HPDE6-E6E7 (cell line): Measurements from ENCODE around the gene ERC1.

ENCODE experiments used
- DNase-seq: peaks from one replicate; pipeline ENCODE4 v3.0.0; 2011; ENCODE audit warnings: missing footprints; ENCODE audit errors: extremely low spot score

The ERC1 gene

DNA sequence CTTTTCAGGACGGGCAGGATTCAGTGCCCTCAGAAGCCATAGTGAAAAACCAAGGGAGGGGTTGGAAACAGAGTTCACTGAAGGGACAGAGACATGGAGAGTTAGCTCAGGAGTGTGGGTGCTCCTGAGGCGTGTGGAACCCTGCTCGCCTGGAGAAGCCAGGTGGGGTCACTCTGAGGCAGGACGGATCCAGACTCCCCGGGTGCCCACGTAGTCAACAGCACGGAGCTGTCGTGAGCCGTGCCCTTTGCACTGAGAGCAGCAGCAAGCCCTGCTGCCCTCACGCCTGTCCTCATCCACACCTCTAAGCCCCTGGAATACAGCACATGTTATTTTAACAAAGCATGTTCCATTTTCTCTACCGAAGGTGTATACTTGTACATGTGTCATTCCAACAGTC is 488.6 kb downstream of the ERC1 start:
- no peak for DNase-seq

DNA sequence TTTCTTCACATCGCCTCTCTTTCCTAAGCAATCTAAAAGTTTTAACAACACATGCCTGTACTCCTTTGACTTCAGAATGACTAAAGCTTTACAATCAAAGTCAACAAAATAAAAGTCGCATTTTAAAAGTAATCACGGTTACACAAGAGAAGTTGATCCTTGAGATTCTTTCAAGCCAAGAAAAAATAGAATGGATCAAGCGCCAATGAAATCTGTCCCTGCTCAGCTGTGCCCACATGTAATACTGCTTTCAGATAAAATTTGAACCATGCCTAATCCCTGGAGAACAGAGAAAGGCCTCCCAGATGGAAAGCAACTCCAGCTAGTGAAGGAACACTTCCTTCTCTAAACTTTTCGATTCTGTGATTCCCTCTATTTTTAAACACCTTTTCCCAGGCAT is 490.3 kb downstream of the ERC1 start:
- DNase-seq: no peak

GRCh38 chr12:1481906-1482305 is 490.9 kb downstream of the ERC1 start:
- DNase-seq: no peak

DNA sequence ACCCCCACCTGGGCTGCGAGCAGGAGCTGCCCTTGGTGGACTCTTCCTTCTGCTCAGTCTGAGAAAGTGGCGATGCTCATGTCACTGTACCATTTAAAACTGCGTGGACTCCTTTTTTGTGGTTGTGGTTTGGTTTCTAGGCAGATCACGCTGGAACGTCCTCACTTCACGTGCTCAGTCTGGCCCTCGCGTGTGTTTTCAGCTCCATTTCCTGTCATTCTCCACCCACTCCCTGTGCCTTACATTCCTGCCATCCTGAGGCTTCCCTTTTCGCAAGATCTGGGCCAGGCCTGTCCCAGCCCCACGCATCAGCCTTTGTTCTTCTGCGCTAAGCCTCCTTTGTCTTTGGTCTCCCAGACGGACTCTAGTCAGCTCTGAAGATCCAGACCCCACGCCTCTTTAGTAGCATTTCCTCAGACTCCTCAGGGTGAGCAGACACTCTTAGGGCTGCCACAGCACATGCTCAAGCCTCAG is 497.9 kb downstream of the ERC1 start:
- no peak for DNase-seq

DNA sequence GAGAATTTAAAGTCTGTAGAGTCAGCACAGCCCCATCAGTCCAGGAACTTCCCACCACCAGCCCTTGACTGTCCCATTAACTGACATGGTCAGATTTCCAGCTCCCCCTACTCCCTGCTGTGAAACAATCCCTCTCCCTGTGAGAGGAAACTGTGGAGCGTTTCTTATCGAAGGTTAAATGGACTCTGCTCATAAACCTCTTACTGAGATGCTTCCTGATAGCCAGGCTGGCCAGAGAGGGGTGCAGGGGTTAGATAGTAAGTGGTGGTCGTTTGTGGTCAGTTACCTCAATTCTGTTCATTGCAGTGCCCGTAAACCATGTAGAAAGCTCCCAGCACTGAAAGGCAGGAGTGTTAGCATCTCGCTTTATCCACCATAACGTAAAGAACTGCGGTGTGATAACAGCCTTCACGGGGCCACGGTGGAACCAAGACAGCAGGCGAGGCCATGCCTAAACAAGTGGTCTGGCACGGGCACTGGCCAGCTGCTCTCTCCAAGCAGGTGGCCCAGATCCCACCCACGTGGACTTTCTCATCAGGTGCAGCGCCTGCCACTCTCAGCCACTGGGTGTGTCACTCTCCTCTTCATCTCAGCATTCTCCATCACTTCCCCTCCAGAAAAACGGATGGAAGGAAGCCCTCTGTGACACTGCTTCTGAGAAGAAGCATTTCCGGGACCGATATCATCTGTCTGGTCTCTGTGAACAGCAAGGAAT is 501.1 kb downstream of the ERC1 start:
- DNase-seq: no peak

- DNase-seq: no peak
Observed at GRCh38 chr12:1493781-1494565, 502.9 kb downstream of the ERC1 start.

DNA sequence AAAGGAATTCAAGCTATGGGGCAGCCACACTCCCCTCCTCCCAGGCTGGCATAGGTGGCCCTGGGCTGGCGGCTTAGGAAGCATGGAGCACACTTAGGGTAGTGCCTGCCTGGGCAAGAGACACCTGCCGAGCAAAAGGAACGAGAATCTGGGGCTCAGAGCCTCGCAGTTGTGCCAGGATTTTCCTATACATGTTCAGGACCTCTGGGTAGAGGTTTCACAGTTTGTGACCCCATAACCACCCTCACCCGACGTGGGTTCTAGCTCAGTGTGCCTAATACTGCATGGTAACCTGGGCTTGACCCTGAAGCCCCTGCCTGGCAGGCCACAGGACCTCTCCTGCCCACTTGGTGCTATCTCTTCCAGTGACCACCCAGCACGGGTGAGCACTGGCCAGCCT is 503.8 kb downstream of the ERC1 start:
- DNase-seq: no peak

DNA sequence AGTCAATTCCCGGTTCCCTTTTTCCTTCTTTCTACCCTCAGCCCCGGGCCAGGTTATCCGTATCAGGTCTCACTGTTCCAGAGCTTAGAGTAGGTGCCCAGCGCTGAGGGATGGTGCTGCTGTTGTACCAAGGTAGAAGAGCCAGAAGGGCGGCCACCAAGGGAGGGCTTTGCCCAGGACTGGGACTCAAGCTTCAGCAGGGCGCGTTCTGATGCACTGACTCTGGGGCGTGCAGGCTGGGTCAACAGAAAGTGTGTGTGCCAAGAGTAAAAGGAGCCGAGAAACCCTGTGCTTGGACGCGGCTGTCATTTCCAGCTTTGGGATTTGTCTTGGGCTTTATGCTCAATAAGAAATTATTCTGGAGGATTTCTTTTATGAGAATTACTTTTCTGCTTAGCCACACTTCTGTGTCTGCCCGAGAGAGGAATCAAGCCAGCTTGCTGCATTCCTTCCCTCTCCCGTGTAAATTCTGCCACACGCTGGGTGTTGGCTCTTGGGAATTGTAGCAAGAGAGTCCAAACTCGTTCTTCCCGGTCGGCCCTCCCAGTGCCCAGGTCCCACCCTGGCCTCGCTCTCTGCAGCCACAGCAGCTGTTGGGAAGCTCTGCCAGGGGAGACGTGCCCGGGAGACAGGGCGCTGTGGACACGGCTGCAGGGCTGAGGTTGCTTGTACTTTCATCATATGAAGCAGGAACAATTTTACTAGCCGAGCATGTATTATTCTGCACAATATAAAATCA is 505.3 kb downstream of the ERC1 start:
- DNase-seq: no peak

- no peak for DNase-seq
Observed at GRCh38 chr12:1497161-1497560, 506.1 kb downstream of the ERC1 start.

DNA sequence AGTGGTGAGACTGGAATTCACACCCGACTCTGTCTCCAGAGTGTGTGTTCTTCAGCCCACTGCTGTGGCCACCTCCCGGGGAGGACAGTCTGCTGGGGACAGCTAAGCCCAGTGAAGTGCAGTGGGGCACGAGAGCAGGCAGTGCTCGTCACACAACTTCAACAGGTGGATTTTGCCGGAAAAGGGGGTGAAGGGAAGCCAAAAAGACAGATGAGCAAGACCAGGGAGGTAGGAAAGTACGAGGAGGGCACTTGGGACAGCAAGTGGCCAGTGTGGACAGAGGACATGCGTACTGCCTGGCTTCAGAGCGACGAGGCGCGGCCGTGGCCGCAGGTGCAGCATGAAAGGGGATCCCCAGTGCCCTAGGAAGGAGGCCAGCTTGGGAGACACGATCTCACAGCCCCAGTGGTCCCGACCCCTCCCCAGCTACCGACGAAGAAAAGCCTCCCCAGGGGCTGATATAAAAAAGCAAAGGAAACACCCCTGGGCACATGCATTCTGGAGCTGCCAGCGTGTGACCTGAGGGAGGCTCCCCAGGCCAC is 507.2 kb downstream of the ERC1 start:
- DNase-seq: no peak

GRCh38 chr12:1499351-1499750 is 508.3 kb downstream of the ERC1 start:
- no peak for DNase-seq

GRCh38 chr12:1500095-1500801 is 509.2 kb downstream of the ERC1 start:
- DNase-seq: no peak

- no peak for DNase-seq
Observed at GRCh38 chr12:1501001-1501400, 510.0 kb downstream of the ERC1 start.

DNA sequence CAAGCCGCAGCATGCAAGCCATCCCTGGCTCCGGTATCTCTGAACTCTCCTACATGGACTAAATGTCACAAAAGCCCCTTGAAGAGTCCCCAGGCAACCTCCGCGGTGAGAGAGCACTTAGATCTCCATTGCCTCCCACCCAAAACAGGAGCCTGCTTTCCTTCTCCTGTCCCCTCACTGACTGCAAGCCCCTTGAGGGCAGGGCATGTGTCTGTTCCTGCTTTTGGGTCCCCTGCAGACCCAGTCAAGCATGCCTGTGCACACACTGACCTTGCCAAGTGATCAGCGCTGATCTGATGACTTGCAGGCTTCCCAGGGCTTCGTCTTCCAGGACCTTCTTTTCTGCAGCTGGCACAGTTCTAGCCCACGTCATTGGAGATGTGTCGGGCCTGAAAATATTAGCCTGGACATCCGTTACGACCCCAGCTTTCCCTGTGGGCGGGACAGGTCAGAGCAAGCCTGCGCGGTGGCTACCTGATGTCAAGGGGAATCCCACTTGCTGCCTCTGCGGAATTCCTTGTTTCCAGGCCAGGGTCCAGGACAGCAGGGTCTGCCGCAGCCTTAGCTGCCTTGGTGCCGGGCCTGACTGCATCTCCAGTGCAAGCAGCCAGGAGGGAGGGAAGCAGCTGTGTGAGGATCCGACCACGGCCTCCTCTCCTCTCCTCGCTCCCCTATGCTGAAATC is 510.8 kb downstream of the ERC1 start:
- DNase-seq: no peak

DNA sequence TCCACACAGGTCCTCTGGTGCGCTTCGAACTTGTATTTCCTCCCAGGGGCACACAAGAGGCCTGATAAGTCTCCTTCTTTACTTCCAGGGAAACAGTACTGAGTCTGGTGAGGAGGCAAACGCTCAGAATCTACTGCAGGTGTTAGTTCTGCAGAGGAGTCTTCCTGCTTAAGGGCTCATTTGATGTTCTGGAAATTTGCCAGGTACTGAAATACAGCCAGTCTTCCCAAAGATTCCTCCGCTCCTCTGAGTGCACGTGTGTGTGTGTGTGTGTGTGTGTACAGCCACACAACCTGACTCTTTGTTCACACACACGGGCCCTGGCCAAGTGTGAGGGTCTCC is 511.3 kb downstream of the ERC1 start:
- DNase-seq: no peak

GRCh38 chr12:1502831-1503230 is 511.8 kb downstream of the ERC1 start:
- no peak for DNase-seq

DNA sequence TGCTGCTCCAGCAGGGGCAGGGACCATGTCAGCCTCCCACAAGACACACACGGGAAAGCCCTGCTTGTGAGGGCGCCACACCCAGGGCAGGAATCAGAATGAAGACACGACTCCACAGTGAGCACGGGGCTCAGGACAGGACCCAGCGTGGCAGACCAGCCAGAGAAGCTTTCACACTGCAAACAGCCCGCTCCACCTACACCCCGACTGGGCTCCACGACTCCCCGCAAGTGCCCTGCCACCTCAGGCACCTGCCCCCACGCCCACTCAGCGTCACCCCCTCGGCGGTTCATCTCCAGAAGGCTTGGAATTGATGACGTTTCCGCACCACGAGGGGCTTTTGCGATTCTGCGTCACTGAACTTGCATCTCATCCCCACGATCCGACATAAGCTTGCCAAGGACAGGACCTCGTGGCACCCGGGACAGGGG is 512.3 kb downstream of the ERC1 start:
- DNase-seq: no peak

GRCh38 chr12:1504304-1504894 is 513.4 kb downstream of the ERC1 start:
- DNase-seq: no peak

DNA sequence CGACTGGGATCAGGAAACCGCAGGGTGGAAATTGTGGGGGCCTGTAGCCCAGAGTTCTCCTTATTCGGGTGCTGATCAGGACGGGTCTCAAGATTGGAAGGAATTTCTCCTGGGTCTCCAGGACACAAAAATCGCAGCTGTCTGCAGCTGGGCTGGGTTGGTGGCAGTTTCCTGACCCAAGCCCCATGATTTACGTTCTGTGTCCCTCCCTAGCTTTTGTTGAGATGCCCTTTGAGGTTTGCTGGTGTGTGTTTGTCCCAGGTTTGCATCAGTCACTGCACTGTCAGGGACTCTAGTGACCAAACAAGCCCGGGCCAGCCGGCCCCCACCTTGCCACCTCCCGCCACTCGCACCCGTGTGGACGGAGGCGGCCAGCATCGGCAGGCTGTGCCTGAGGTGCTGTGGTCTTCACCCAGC is 513.9 kb downstream of the ERC1 start:
- DNase-seq: no peak

DNA sequence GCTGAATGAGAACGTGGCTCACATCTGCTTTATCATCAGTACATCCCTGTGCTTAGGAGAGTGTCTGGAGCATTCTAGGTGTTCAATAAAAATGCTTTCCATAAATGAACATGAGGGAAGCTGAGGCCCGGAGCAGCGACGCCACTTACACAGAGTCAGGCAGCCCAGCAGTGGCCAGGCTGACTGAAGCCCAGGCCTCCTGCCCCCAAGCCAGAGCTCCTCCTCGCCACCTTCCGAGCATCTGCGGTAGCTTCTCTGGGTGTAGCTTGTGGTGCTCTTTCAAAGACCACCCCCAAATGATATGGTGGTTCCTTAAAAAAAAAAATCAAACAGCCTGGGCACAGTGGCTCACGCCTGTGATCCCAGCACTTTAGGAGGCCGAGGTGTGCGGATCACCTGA is 514.6 kb downstream of the ERC1 start:
- DNase-seq: no peak

DNA sequence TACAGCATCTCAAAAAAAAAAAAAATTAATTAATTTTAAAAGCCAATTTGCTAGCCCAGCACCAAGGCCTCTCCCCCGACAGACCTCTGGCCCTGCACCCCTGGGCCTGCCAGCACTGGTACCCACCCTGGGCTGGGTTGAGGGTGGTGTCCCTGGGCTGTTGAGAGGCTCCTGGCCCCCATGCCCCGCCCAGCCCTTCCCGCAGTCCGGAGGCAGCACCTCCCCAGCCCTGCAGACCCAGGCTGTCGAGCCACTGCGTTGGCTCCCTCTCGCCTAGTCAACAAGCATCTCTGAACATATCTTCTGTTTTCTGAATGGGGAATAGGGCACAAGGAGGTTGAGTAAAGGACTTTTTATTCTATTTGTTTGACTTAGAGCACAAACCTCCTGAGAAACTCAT is 516.3 kb downstream of the ERC1 start:
- DNase-seq: no peak
